SJCRH30 (cell line): Measurements from ENCODE around the gene DHRSX. TPM values are rescaled to one million over a fixed set of nuclear protein-coding genes. Genes with fewer than 3 reads are reported as not detected.
"Not testable (repeated sequence)": the region's sequence is repeated elsewhere in the genome, so short reads cannot be mapped to it uniquely, and the experiment has no call there.

Source experiments
- DNase-seq, 2 experiments: peaks; one replicate each; pipeline ENCODE4 v3.0.0-alpha.2; 2015 to 2020
- H3K27ac ChIP-seq: fragments of 250-450 bp; sonication (Bioruptor Pico); 2 replicates; pipeline ENCODE4 v1.5.1; 2020; ENCODE audit warnings: mild to moderate bottlenecking, moderate library complexity
- H3K27me3 ChIP-seq: fragments of 250-450 bp; sonication (Bioruptor Pico); 2 replicates; pipeline ENCODE4 v1.5.1; 2020; ENCODE audit warnings: mild to moderate bottlenecking, moderate library complexity
- H3K36me3 ChIP-seq: fragments of 250-450 bp; sonication (Bioruptor Pico); 2 replicates; pipeline ENCODE4 v1.5.1; 2020; ENCODE audit warnings: mild to moderate bottlenecking, moderate library complexity
- H3K4me1 ChIP-seq: fragments of 250-450 bp; sonication (Bioruptor Pico); 2 replicates; pipeline ENCODE4 v1.5.1; 2020; ENCODE audit warnings: mild to moderate bottlenecking, moderate library complexity
- H3K4me3 ChIP-seq: fragments of 250-450 bp; sonication (Bioruptor Pico); 2 replicates; pipeline ENCODE4 v1.5.1; 2020; ENCODE audit warnings: mild to moderate bottlenecking, moderate library complexity
- H3K9me3 ChIP-seq: fragments of 250-450 bp; sonication (Bioruptor Pico); replicated peaks from 2 replicates; pipeline ENCODE4 v1.5.1; 2020; ENCODE audit warnings: mild to moderate bottlenecking, moderate library complexity
- total RNA-seq: library from RNA; depleted of rRNA; stranded (reverse); fragments of >200 nt; shearing (Covaris generic); gene quantifications from 2 replicates; pipeline ENCODE4 v1.2.3, GENCODE V29; 2014

DHRSX gene
- total RNA-seq, 1 experiment from 2014 or later = 12.0 TPM

DNA sequence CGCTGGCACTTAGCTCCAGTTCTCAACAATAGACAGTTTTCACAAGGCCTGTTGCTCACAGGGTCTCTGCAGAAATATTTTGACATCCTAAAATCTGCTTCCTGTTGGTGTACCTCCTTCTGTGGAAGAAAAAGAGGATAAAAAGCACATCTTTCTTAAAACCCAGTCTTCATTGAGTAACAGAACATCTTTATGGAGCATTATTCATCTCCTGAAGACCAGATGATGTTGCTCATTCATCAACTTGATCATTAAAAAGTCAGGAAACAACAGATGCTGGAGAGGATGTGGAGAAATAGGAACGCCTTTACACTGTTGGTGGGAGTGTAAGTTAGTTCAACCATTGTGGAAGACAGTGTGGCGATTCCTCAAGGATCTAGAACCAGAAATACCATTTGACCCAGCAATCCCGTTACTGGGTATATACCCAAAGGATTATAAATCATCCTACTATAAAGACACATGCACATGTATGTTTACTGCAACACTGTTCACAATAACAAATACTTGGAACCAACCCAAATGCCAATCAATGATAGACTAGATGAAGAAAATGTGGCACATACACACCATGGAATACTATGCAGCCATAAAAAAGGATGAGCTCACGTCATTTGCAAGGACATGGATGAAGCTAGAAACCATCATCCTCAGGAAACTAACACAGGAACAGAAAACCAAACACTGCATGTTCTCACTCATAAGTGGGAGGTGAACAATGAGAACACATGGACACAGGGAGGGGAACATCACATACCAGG is 33.7 kb upstream of the DHRSX start:
- not testable (repeated sequence) for DNase-seq, H3K9me3 ChIP-seq, H3K36me3 ChIP-seq, H3K27me3 ChIP-seq, H3K4me3 ChIP-seq, H3K27ac ChIP-seq, H3K4me1 ChIP-seq

DNA sequence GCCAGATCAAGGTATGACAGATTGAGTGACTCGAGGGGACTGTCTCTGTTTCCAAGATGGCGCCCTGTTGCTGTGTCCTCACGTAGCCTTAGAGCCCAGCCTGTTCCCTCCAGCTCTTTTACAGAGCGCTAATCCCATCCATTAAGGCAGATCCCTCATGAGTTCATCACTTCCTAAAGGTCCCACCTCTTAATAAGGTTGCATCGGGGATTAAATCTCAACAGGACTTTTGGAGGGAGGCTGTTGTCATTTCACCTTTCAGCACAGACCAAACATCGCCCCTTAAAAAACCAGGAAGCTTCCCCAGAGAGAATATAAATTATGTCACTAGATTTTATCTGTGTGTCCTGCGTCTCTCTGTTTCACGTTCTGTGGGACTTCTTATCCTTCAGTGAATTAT is 32.6 kb upstream of the DHRSX start:
- H3K27ac ChIP-seq = no peak overlapping the region
- no peak for DNase-seq
- H3K36me3 ChIP-seq = no peaks in the 10 kb centered on the region
- no peaks in the 10 kb centered on the region for H3K9me3 ChIP-seq
- no peak overlapping the region for H3K4me3 ChIP-seq
- H3K27me3 ChIP-seq = no peaks in the 10 kb centered on the region
- no peaks in the 10 kb centered on the region for H3K4me1 ChIP-seq

DNA sequence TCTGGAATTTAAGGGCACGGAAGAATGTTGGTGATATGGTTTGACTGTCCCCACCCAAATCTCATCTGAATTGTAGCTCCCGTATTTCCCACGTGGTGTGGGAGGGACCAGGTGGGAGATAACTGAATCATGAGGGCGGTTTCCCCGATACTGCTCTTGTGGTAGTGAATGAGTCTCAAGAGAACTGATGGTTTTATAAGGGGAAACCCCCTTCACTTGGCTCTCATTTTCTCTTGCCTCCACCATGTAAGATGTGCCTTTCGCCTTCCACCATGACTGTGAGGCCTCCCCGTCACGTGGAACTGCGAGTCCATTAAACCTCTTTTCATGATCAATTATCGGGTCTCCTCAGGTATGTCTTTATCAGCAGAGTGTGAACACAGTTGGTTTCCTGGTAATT is 25.6 kb upstream of the DHRSX start:
- H3K36me3 ChIP-seq = no peaks in the 10 kb centered on the region
- H3K4me1 ChIP-seq = no peaks in the 10 kb centered on the region
- H3K27me3 ChIP-seq = no peaks in the 10 kb centered on the region
- H3K9me3 ChIP-seq = no peaks in the 10 kb centered on the region
- DNase-seq = no peak
- no peak overlapping the region for H3K4me3 ChIP-seq
- H3K27ac ChIP-seq = no peak overlapping the region

DNA sequence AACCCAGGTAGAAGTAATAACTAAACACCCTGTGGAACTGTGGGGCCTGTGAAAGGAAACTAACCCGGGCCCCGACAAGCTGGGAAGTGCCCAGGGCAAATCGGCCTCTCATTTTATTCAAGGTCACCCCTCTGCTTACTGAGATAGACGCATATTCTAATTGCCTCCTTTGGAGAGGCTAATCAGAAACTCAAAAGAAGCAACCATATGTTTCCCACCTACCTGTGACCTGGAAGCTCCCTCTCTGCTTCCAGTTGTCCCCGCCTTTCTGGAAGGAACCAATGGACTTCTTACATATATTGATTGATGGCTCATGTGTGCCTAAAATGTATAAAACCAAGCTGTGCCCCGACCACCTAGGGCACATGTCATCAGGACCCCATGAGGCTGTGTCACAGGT is 23.1 kb upstream of the DHRSX start:
- Histone ChIP-seq H3K4me1 (no peaks in the 10 kb centered on the region), H3K4me3 (no peak overlapping the region), H3K27me3 (no peaks in the 10 kb centered on the region), H3K36me3 (no peaks in the 10 kb centered on the region), H3K27ac (no peak overlapping the region), H3K9me3 (no peaks in the 10 kb centered on the region)
- DNase-seq = no peak

DNA sequence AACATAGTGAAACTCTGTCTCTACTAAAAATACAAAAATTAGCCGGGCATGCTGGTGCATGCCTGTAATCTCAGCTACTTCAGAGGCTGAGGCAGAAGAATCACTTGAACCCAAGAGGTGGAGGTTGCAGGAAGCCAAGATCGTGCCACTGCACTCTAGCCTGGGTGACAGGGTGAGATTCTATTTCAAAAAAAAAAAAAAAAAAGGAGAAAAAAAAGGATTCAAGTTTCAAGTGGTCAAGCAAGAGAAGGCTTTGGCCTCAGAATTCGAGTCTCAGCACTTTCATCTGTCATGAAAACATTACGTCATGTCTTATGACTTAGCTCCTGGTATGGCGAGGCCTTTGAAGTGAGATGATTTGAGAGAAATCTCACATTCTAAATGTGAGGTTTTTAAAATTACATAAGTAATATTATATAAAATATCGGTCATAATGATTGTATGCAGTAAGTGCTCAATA is 21.2 kb upstream of the DHRSX start:
- no peak overlapping the region for H3K4me3 ChIP-seq
- H3K27me3 ChIP-seq = no peaks in the 10 kb centered on the region
- H3K4me1 ChIP-seq = no peaks in the 10 kb centered on the region; the same call in 1 of the 2 replicates
- no peaks in the 10 kb centered on the region for H3K9me3 ChIP-seq
- no peak for DNase-seq
- no peak overlapping the region for H3K27ac ChIP-seq
- H3K36me3 ChIP-seq = no peaks in the 10 kb centered on the region

DNA sequence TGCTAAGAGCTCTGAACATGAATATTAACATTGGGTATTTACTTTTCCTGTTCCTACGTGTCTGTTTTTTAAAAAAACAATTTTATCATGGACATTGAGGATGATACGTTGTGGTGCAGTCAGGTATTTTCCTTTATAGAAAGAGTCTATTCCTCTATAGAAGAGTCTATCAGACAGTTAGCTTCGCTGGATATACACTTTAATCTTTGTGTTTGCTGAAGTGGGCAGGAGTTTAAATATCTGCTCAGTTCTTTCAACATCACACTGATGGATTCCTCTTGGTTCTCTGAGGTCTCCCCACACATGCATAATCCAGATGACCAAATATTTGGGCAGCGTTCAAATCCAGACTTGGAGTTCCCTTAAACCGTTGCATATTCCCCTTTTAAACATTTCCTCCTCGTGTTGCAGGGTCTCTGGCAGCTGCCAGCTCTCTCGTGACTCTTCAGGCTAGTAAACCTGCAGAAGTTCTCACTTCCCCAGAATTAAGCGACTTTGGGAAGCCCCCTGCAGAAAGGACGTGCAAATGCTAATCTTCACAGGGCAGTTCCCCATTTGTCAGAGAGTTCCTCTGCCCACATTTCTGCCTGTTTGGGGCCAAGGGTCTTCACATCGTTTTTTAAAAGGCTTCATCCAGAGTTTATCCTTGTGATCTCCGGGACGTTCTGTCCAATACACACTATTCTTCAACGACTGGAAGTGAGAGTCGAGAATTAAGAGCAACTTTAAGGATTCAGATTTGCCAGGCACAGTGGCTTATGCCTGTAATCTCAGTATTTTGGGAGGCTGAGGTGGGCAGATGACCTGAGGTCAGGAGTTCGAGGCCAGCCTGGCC is 20.5 kb upstream of the DHRSX start:
- Histone ChIP-seq H3K4me3 (no peak overlapping the region), H3K36me3 (no peaks in the 10 kb centered on the region), H3K9me3 (no peaks in the 10 kb centered on the region), H3K4me1 (no peaks in the 10 kb centered on the region; the same call in 1 of the 2 replicates), H3K27me3 (no peaks in the 10 kb centered on the region), H3K27ac (no peak overlapping the region)
- DNase-seq = no peak

DNA sequence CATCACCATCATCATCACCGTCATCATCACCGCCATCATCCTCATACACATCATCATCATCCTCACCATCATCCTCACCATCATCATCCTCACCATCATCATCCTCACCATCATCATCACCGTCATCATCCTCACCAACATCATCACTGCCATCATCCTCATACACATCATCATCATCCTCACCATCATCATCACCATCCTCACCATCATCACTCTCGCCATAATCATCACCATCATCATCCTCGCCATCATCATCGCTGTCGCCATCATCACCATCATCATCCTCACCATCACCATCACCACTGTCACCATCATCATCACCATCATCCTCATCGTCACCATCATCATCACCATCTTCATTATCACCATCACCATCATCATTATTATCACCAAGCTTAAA is 19.8 kb upstream of the DHRSX start:
- Histone ChIP-seq H3K27me3 (no peaks in the 10 kb centered on the region), H3K9me3 (no peaks in the 10 kb centered on the region), H3K27ac (no peak overlapping the region), H3K4me1 (no peaks in the 10 kb centered on the region; the same call in 1 of the 2 replicates), H3K36me3 (no peaks in the 10 kb centered on the region), H3K4me3 (no peak overlapping the region)
- DNase-seq = no peak

DNA sequence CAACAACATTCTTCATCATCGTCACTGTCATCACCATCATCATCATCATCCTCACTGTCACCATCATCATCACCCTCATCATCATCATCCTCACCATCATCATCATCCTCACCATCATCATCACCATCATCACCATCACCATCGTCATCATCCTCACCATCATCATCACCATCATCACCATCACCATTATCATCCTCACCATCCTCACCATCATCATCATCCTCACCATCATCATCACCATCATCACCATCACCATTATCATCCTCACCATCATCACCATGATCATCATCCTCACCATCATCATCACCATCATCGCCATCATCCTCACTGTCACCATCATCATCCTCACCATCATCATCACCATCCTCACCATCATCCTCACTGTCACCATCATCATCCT is 18.9 kb upstream of the DHRSX start:
- H3K4me3 ChIP-seq, DNase-seq, H3K27me3 ChIP-seq, H3K27ac ChIP-seq, H3K9me3 ChIP-seq, H3K4me1 ChIP-seq, H3K36me3 ChIP-seq: not testable (repeated sequence)

DNA sequence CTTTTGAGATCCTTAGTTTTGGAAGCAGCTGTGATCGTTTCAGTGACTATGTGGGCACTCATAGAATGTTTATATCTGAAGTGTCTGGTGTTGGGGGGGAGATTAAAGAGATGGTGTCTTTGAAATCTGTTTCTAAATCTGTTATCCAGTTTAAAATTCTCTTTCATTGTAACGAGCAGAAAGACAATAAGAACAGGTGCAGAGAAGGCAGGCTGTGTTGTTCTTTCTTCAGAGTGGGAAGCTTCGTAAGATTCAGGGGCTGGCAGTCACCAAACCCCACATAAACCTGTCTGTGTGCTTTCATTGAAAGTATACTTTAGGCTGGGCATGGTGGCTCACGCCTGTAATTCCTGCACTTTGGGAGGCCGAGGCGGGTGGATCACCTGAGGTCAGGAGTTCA is 16.3 kb upstream of the DHRSX start:
- no peaks in the 10 kb centered on the region for H3K27me3 ChIP-seq
- no peak for DNase-seq
- no peaks in the 10 kb centered on the region for H3K36me3 ChIP-seq
- no peaks in the 10 kb centered on the region; the same call in 1 of the 2 replicates for H3K4me1 ChIP-seq
- no peak overlapping the region for H3K27ac ChIP-seq
- no peak overlapping the region for H3K4me3 ChIP-seq
- H3K9me3 ChIP-seq = no peaks in the 10 kb centered on the region

DNA sequence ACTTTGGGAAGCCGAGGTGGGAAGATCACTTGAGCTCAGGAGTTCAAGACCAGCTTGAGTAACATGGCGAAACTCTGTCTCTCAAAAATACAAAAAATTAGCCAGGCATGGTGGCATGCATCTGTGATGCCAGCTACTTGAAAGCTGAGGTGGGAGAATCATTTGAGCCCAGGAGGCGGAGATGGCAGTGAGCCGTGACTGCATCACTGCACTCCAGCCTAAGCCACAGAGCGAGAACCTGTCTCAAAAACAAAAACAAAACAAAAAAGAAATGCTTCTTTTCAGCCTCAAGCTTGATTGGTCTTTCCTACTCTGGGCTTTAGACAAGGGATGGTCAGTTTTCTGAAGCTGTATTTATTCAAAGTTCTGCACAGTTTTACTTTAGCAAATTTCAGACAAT is 15.8 kb upstream of the DHRSX start:
- no peaks in the 10 kb centered on the region for H3K9me3 ChIP-seq
- no peaks in the 10 kb centered on the region; the same call in 1 of the 2 replicates for H3K4me1 ChIP-seq
- no peak for DNase-seq
- H3K27me3 ChIP-seq = no peaks in the 10 kb centered on the region
- H3K36me3 ChIP-seq = no peaks in the 10 kb centered on the region
- no peak overlapping the region for H3K27ac ChIP-seq
- no peak overlapping the region for H3K4me3 ChIP-seq

DNA sequence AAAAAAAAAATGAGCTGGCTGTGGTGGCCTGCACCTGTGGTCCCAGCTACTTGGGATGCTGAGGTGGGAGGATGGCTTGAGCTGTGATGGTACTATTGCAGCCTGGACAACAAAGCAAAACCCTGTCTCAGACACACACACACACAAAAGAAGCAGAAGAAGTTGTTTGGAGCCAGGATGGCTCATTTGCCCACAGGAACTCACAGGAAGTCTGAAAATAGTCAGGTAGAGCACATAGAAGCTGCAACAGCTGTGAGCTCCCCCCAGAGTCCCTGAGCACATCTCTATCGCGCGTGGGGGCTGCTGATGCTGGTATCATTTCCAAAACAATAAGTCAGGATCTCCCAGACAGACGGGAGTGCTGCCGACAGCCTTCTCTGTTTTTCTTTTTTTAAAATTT is 13.4 kb upstream of the DHRSX start:
- no peaks in the 10 kb centered on the region for H3K27me3 ChIP-seq
- no peaks in the 10 kb centered on the region for H3K9me3 ChIP-seq
- no peak overlapping the region for H3K4me3 ChIP-seq
- H3K27ac ChIP-seq = no peak overlapping the region
- no peaks in the 10 kb centered on the region; the same call in 1 of the 2 replicates for H3K4me1 ChIP-seq
- DNase-seq = no peak
- no peaks in the 10 kb centered on the region for H3K36me3 ChIP-seq

DNA sequence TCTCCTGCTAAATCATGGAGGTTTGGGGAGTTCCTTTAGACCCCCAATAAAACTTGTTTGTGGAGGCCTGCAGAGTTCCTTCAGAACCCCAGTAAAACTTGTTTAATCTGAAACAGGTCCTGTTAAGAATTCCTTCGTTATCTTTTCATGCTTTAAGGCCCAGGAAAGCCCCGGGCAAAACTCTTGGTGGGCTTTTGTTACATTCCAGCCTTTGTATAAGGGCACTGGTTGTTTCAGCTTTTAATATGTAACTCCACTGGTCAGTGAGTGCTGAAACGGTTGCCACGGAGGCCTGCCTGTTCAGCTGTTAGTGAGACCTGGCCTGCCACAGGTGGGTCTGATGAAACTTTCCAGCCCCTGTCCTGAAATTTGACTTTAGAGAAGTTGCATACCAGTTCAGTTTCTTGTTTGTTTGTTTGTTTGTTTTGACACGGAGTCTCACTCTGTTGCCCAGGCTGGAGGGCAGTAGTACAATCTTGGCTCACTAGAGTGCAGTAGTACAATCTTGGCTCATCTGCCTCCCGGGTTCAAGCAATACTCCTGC is 12.4 kb upstream of the DHRSX start:
- no peak for DNase-seq

DNA sequence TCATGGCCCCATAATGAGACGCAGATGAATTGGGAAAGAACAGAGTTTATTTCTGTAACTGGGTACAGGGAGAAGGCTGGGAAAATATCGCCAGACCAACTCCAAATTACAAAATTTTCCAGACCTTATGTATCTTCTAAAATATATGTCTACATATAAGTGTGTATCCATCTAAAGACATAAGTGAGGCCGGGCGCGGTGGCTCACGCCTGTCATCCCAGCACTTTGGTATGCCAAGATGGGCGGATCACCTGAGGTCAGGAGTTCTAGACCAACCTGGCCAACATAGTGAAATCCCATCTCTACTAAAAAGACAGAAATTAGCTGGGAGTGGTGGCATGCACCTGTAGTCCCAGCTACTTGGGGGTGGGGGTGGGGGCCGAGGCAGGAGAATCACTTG is 11.7 kb upstream of the DHRSX start:
- DNase-seq = no peak
- Histone ChIP-seq H3K36me3 (no peaks in the 10 kb centered on the region), H3K4me1 (no peaks in the 10 kb centered on the region; the same call in 1 of the 2 replicates), H3K27ac (no peak overlapping the region), H3K27me3 (no peaks in the 10 kb centered on the region), H3K4me3 (no peak overlapping the region), H3K9me3 (no peaks in the 10 kb centered on the region)

More for the DNA sequence above, 12.4 kb upstream of the DHRSX start:
- Histone ChIP-seq H3K9me3 (no peaks in the 10 kb centered on the region), H3K4me1 (no peaks in the 10 kb centered on the region; the same call in 1 of the 2 replicates), H3K27me3 (no peaks in the 10 kb centered on the region), H3K36me3 (no peaks in the 10 kb centered on the region), H3K27ac (no peak overlapping the region), H3K4me3 (no peak overlapping the region)

DNA sequence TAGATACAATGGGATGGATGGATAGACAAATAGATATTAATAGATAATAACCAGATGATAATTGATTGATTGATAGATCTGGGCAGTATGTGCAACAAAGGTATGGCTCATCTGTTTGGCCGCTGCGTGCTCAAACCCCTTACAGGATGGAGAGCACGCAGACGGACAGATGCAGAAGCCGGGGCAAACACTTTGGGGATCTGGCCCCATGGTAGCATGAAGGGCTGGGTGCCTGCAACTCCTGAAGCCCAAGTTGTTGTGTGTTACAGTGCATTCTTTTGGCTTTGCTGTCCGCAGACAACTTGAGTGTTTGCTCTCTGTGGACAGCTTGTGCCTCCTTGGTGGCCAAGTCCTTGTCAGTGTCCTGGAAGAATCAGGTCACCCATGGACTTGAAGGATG is 10.6 kb upstream of the DHRSX start:
- Histone ChIP-seq H3K9me3 (no peaks in the 10 kb centered on the region), H3K27ac (no peak overlapping the region), H3K27me3 (no peaks in the 10 kb centered on the region), H3K4me1 (no peaks in the 10 kb centered on the region), H3K4me3 (no peak overlapping the region), H3K36me3 (no peaks in the 10 kb centered on the region)
- DNase-seq = no peak

DNA sequence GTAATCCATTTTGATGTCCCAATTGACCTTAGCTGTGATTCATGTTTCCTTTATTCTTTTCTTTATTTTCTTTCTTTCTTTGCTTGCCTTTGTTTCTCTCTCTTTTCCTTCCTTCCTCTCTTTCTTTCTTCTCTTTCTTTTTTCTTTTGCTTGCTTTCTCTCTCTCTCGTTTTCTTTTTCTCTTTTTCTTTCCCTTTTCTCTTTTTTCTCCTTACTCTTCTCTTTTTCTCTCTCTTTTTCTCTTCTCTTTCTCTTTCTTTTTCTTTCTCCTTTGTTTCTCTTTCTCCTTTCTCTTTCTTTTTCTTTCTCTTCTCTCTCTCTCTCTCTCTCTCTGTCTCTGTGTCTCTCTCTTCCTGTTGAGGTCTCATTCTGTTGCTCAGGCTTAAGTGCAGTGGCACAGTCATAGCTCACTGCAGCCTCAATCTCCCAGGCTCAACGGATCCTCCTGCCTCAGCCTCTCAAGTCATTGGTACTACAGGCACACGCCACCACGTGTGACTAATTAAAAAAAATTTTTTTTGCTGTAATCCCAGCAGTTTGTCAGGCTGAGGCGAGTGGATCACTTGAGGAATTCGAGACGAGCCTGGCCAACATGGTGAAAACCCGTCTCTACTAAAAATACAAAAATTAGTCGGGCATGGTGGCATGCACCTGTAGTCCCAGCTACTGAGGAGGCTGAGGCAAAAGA is 8.0 kb upstream of the DHRSX start:
- no peaks in the 10 kb centered on the region for H3K27me3 ChIP-seq
- H3K36me3 ChIP-seq = no peaks in the 10 kb centered on the region
- H3K27ac ChIP-seq = no peak overlapping the region
- H3K9me3 ChIP-seq = no peaks in the 10 kb centered on the region
- DNase-seq = no peak
- no peak overlapping the region for H3K4me3 ChIP-seq
- no peaks in the 10 kb centered on the region for H3K4me1 ChIP-seq
